ENCODE results near the gene ZNF568. TPM values are rescaled to one million over a fixed set of nuclear protein-coding genes. Genes with fewer than 3 reads are reported as not detected.
A peak's percentile ranks its signal among the peaks of the same experiment; 100 is the strongest.

ZNF568 gene
- total and polyA plus RNA-seq, 9 of the 15 experiments (the other 6 are each of a cell fraction or from before 2014, with no cell fraction given): 0.04 to 0.36 (median 0.07) TPM; not detected in 1

GRCh38 chr19:36939153-36939552 lies 23.0 kb downstream of the ZNF568 start:
- CTCF ChIA-PET (ENCODE audit: low intra/inter-chr PET ratio): no interaction called here
- no peaks in the 10 kb centered on the region for H3K36me3 ChIP-seq (ENCODE audit: control insufficient read depth, insufficient read depth, low read length)
- no TSS peak for BruUV-seq (replicated peaks)
- no peaks in the 10 kb centered on the region for H3K9me1 ChIP-seq (ENCODE audit: control insufficient read depth, insufficient read depth, low read length)
- H4K20me1 ChIP-seq (replicated peaks; ENCODE audit: control insufficient read depth, insufficient read depth, low read length): no peaks in the 10 kb centered on the region
- H2AFZ ChIP-seq (ENCODE audit: low read depth, low read length): no peak overlapping the region
- H3K4me3 ChIP-seq: no peak overlapping the region
- FAIRE-seq: no peak
- peak in 1 of 4 experiments; percentile 2 for DNase-seq (ENCODE audit: extremely low read depth in 1 of 4, low spot score in 3 of 4)
- in situ Hi-C loops (cut with MboI): no loop called here
- intact Hi-C loops (cut with micrococcal nuclease): no loop called here
- H3K9ac ChIP-seq (ENCODE audit: insufficient read depth in 1 of 2, low read depth in 2 of 2, low read length in 2 of 2): no peak overlapping the region
- H3K4me2 ChIP-seq (ENCODE audit: insufficient read depth, low read length): no peak overlapping the region
- POLR2A ChIA-PET: interaction anchor here (0.8 kb wide), 1 partner anchor 220 kb away, joined by 6 read pairs; no protein-coding TSS in a partner anchor
- H3K9me3 ChIP-seq (replicated peaks; ENCODE audit: control insufficient read depth, insufficient read depth, low read depth, low read length): no peaks in the 10 kb centered on the region; the same call in 1 of the 2 replicates
- H3K27ac ChIP-seq (ENCODE audit: extremely low read depth, low read depth, low read length): no peak overlapping the region
- H3K4me1 ChIP-seq (replicated peaks in 1 of 2; ENCODE audit: control insufficient read depth in 2 of 2, insufficient read depth in 2 of 2, low read length in 2 of 2): no peaks in the 10 kb centered on the region
- peak in 2 of 3 experiments; percentile 14 to 21; a peak in 1 of 6 replicates for TF ChIP-seq CTCF (IDR thresholded peaks at IDR 0.05 in 2 of 3, conservative IDR thresholded peaks at IDR 0.05 in 1 of 3; ENCODE audit: insufficient read depth in 2 of 3, low read depth in 1 of 3, low read length in 3 of 3)
- TF ChIP-seq KHSRP (IDR thresholded peaks at IDR 0.05): no peak
- TF ChIP-seq RAD21 (CRISPR knock-in tag; conservative IDR thresholded peaks at IDR 0.05 in 1 of 2, IDR thresholded peaks at IDR 0.05 in 1 of 2): peak in 1 of 2 experiments; percentile 49; a peak in 2 of 4 replicates
- no peak for TF ChIP-seq PHF8 (IDR thresholded peaks at IDR 0.05; ENCODE audit: borderline replicate concordance, low read length)
- H3K79me2 ChIP-seq (ENCODE audit: control insufficient read depth, insufficient read depth, low read length): no peaks in the 10 kb centered on the region
- H3K27me3 ChIP-seq (ENCODE audit: control insufficient read depth in 2 of 2, insufficient read depth in 2 of 2, low read length in 2 of 2): no peaks in the 10 kb centered on the region
- ATAC-seq: no peak

Measured in K562 (cell line).